HepG2 (cell line): ENCODE data around the gene BMI1. TPM values are rescaled to one million over a fixed set of nuclear protein-coding genes. Genes with fewer than 3 reads are reported as not detected.

Experiments
- BRCA1 ChIP-seq: sonication (generic); formaldehyde crosslinking; IDR thresholded peaks from 2 replicates; pipeline ENCODE4 v1.4.0; 2020; ENCODE audit warnings: missing genetic modification reagents
- ETV5 ChIP-seq: IDR thresholded peaks from 2 replicates; pipeline ENCODE4 v1.6.1; 2018; ENCODE audit warnings: missing biosample characterization, missing genetic modification reagents, inconsistent platforms, borderline replicate concordance
- KDM3A ChIP-seq: IDR thresholded peaks from 2 replicates; pipeline ENCODE4 v1.6.1; 2018; ENCODE audit warnings: low read depth, missing compliant biosample characterization
- NCOR1 ChIP-seq: fragments of 200-600 bp; sonication (generic); IDR thresholded peaks from 2 replicates; pipeline ENCODE4 v1.7.0; 2017; ENCODE audit warnings: antibody characterized with exemption, low read length, borderline replicate concordance
- RCOR2 ChIP-seq: IDR thresholded peaks from 2 replicates; pipeline ENCODE4 v1.6.1; 2016; ENCODE audit warnings: missing biosample characterization, missing genetic modification reagents
- SIN3B ChIP-seq: fragments of 150-350 bp; IDR thresholded peaks from 2 replicates; pipeline ENCODE4 v1.6.1; 2014; ENCODE audit warnings: low read length
- SP2 ChIP-seq: sonication (generic); formaldehyde crosslinking; IDR thresholded peaks from 2 replicates; pipeline ENCODE4 v1.5.1; 2020; ENCODE audit warnings: mild to moderate bottlenecking, missing genetic modification reagents
- TBX2 ChIP-seq: sonication (generic); formaldehyde crosslinking; IDR thresholded peaks from 2 replicates; pipeline ENCODE4 v1.5.0; 2020; ENCODE audit warnings: missing genetic modification reagents, mild to moderate bottlenecking, borderline replicate concordance
- ZBTB20 ChIP-seq: sonication (generic); formaldehyde crosslinking; IDR thresholded peaks from 2 replicates; pipeline ENCODE4 v1.8.1; 2023; ENCODE audit warnings: missing genetic modification reagents, low read depth, mild to moderate bottlenecking, borderline replicate concordance
- ZFP37 ChIP-seq: sonication (generic); formaldehyde crosslinking; IDR thresholded peaks from 2 replicates; pipeline ENCODE4 v1.4.0; 2020; ENCODE audit warnings: missing genetic modification reagents, borderline replicate concordance
- ZNF7 ChIP-seq: IDR thresholded peaks from 2 replicates; pipeline ENCODE4 v1.6.1; 2016; ENCODE audit warnings: missing biosample characterization, missing genetic modification reagents
- polyA plus RNA-seq, 8 experiments: library from polyadenylated mRNA; depleted of rRNA in 3 of 8; stranded (reverse) in 7 of 8; unstranded in 1 of 8; fragments of >200 nt; fragmentation: Illumina TruSeq in 4 of 8; extraction: Trizol in 4 of 8; gene quantifications; 2 replicates each; pipeline versions ENCODE4 v1.2.1 to v1.2.3, GENCODE V29; 2011 to 2016; ENCODE audit warnings: low read depth in 4 of 8, missing spikeins in 1 of 8, mixed read lengths in 1 of 8; ENCODE audit not compliant: insufficient read depth in 1 of 8
- total RNA-seq, 5 experiments: library from RNA; depleted of rRNA; stranded (reverse); fragments of >200 nt; fragmentation: Illumina TruSeq; extraction: Trizol; gene quantifications; 2 replicates each; pipeline ENCODE4 v1.2.3, GENCODE V29; 2016; ENCODE audit warnings: low read depth in 1 of 5
- TF ChIP-seq, protein P1 (sequence below): sonication (generic); formaldehyde crosslinking; IDR thresholded peaks from 2 replicates; pipeline ENCODE4 v1.8.1; 2023; ENCODE audit warnings: missing genetic modification reagents, mild to moderate bottlenecking, borderline replicate concordance
- TF ChIP-seq, protein P2 (sequence below): conservative IDR thresholded peaks from 2 replicates; pipeline ENCODE4 v1.6.1; 2018; ENCODE audit warnings: missing genetic modification reagents
- TF ChIP-seq, protein P3 (sequence below): sonication (generic); formaldehyde crosslinking; IDR thresholded peaks from 2 replicates; pipeline ENCODE4 v1.4.0; 2020; ENCODE audit warnings: mild to moderate bottlenecking, low read depth, missing genetic modification reagents
- TF ChIP-seq, protein P4 (sequence below), 2 experiments: sonication (generic) in 1 of 2; formaldehyde crosslinking in 1 of 2; IDR thresholded peaks; 2 replicates each; pipeline versions ENCODE4 v1.6.1 to v1.9.0; 2014 to 2022; ENCODE audit warnings: antibody characterized with exemption in 1 of 2, borderline replicate concordance in 1 of 2, inconsistent platforms in 1 of 2, low read depth in 1 of 2, missing genetic modification reagents in 1 of 2
- TF ChIP-seq, protein P5 (sequence below): IDR thresholded peaks from 2 replicates; pipeline ENCODE4 v1.6.1; 2016; ENCODE audit warnings: missing compliant biosample characterization, missing genetic modification reagents, borderline replicate concordance

BMI1 gene
- total and polyA plus RNA-seq, 2 of the 13 experiments (the other 11 are each of a cell fraction or from before 2014, with no cell fraction given), result 30.5 to 44.0 TPM

DNA sequence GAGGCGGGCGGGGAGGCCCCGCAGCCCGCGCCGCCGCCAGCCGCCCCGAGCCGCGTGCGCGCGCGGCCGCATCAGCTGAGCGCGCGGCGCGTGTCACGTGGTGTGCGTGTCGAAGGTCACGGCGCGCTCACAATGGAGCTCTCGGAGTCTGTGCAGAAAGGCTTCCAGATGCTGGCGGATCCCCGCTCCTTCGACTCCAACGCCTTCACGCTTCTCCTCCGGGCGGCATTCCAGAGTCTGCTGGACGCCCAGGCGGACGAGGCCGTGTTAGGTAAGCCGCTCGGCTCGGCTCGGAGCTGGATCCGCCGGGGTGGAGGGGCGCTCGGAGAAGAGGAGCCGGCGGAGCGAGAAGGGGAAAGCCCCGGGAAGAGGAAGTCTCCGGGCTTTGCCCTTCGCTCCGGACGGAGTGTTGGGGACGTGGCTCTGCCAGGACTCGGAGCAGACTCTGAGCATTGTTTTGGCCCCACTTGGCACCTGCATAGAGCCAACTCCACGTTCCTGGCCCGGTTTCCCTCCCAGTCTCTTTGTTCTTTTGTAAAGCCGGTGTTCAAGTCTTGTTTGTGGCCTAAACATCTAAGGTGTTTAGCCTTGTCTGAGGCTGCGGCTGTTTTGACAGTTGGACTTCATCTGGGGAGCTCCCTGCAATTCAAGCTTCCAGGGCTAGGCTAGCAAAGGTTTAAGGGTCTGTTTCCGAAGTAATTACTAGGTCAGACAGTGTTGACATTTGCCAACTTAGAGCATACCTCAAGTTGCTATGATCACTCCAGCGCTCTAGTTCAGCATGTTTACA, 4.4 kb upstream of the BMI1 start, which contains the start of gene COMMD3 (continued):
- TF ChIP-seq BRCA1 (CRISPR knock-in tag) (0 out of 2 replicates have a peak, but pooled peaks have one; percentile 17), ZFP37 (no peak), TBX2 (CRISPR knock-in tag) (peak; percentile 51; the same call in 1 of the 2 replicates), SIN3B (no peak), NCOR1 (peak; percentile 35; the same call in 1 of the 2 replicates), ZNF7 (no peak), ETV5 (no peak; the same call in 1 of the 2 replicates), RCOR2 (CRISPR knock-in tag) (no peak), KDM3A (CRISPR knock-in tag) (peak; percentile 45; the same call in 1 of the 2 replicates), SP2 (CRISPR knock-in tag) (no peak), ZBTB20 (CRISPR knock-in tag) (no peak)
- TF ChIP-seq, protein P1, sequence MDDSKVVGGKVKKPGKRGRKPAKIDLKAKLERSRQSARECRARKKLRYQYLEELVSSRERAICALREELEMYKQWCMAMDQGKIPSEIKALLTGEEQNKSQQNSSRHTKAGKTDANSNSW (CRISPR knock-in tag), result no peak
- TF ChIP-seq, protein P2, sequence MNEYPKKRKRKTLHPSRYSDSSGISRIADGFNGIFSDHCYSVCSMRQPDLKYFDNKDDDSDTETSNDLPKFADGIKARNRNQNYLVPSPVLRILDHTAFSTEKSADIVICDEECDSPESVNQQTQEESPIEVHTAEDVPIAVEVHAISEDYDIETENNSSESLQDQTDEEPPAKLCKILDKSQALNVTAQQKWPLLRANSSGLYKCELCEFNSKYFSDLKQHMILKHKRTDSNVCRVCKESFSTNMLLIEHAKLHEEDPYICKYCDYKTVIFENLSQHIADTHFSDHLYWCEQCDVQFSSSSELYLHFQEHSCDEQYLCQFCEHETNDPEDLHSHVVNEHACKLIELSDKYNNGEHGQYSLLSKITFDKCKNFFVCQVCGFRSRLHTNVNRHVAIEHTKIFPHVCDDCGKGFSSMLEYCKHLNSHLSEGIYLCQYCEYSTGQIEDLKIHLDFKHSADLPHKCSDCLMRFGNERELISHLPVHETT (CRISPR knock-in tag), result 0 out of 2 replicates have a peak, but pooled peaks have one; percentile 33
- TF ChIP-seq, protein P3, sequence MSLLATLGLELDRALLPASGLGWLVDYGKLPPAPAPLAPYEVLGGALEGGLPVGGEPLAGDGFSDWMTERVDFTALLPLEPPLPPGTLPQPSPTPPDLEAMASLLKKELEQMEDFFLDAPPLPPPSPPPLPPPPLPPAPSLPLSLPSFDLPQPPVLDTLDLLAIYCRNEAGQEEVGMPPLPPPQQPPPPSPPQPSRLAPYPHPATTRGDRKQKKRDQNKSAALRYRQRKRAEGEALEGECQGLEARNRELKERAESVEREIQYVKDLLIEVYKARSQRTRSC, result 0 out of 2 replicates have a peak, but pooled peaks have one; percentile 38
- TF ChIP-seq, protein P4, sequence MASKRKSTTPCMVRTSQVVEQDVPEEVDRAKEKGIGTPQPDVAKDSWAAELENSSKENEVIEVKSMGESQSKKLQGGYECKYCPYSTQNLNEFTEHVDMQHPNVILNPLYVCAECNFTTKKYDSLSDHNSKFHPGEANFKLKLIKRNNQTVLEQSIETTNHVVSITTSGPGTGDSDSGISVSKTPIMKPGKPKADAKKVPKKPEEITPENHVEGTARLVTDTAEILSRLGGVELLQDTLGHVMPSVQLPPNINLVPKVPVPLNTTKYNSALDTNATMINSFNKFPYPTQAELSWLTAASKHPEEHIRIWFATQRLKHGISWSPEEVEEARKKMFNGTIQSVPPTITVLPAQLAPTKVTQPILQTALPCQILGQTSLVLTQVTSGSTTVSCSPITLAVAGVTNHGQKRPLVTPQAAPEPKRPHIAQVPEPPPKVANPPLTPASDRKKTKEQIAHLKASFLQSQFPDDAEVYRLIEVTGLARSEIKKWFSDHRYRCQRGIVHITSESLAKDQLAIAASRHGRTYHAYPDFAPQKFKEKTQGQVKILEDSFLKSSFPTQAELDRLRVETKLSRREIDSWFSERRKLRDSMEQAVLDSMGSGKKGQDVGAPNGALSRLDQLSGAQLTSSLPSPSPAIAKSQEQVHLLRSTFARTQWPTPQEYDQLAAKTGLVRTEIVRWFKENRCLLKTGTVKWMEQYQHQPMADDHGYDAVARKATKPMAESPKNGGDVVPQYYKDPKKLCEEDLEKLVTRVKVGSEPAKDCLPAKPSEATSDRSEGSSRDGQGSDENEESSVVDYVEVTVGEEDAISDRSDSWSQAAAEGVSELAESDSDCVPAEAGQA (IDR thresholded peaks at IDR 0.05; ENCODE audit: low read depth), result no peak
- TF ChIP-seq, protein P4 (CRISPR knock-in tag; IDR thresholded peaks at IDR 0.05; ENCODE audit: borderline replicate concordance), result no peak
- TF ChIP-seq, protein P5, sequence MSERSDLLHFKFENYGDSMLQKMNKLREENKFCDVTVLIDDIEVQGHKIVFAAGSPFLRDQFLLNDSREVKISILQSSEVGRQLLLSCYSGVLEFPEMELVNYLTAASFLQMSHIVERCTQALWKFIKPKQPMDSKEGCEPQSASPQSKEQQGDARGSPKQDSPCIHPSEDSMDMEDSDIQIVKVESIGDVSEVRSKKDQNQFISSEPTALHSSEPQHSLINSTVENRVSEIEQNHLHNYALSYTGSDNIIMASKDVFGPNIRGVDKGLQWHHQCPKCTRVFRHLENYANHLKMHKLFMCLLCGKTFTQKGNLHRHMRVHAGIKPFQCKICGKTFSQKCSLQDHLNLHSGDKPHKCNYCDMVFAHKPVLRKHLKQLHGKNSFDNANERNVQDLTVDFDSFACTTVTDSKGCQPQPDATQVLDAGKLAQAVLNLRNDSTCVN, result no peak; the same call in none of the 2 replicates
